Hematopoietic multipotent progenitor cell (in vitro differentiated cells): ENCODE measurements around the gene KCNE1. TPM values are rescaled to one million over a fixed set of nuclear protein-coding genes. Genes with fewer than 3 reads are reported as not detected.
"Not testable (repeated sequence)": the region's sequence is repeated elsewhere in the genome, so short reads cannot be mapped to it uniquely, and the experiment has no call there.

ENCODE experiments used
- DNase-seq, 3 donors: peaks; one replicate each; pipeline ENCODE4 v3.0.0-alpha.2; 2011 to 2015; ENCODE audit warnings: low read depth in 2 of 3, low spot score in 2 of 3
- small RNA-seq: library from RNA; depleted of rRNA; stranded (forward); fragments of <200 nt; gene quantifications from one replicate; pipeline ENCODE3, GENCODE V24; 2012
- total RNA-seq: library from RNA; depleted of rRNA; stranded (reverse); fragments of >200 nt; gene quantifications from one replicate; pipeline ENCODE4 v1.2.3, GENCODE V29; 2012

Gene KCNE1
- total RNA-seq, 1 donor, result 0.27 TPM

GRCh38 chr21:34429710-34430109, 82.3 kb downstream of the KCNE1 start:
- not testable (repeated sequence) for DNase-seq

DNA sequence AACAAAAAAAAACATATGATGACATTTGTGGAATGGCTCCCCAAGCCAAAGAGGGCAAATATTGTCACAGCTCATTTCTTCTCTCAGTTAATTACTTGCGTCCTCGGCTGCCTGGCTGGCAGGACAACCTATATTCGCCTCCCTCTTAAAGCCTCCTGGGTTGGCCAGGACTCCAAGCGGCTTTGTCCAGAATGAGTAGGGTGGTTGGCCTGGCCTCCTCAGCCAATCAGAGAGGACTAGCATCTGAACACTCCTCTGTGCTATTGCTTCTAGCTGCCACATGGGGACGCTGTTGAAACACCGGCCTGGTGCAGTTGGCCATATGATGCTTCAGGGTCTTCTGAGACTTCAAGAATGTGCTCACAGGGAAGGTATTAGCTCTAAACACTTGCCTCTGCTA, 83.6 kb downstream of the KCNE1 start:
- not testable (repeated sequence) for DNase-seq

DNA sequence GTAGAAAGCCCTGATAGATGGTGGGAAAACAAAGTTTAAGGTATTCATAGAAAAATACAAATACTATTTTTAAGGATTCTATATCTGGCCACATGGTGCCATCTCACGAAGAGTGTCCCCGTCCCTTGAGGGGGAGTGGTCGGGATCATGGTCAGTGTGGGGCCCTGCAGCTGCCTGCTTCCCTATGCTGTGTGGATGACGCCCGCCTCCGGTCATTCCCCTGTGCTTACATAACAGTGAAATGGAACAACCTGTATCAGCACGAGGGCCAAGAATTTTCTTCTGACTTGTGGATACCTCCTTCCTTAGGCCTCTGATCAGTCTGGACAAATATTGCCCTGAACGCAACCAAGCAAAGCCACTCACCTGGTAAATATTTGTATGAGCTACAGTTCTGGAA, 84.7 kb downstream of the KCNE1 start:
- DNase-seq, result not testable (repeated sequence)

- not testable (repeated sequence) for DNase-seq
Observed at GRCh38 chr21:34423805-34424204, 88.2 kb downstream of the KCNE1 start, which contains the start of gene SMIM34. SMIM34 (minus strand) TSS chr21:34423951; CDS start chr21:34423839, 112 bp downstream.

- not testable (repeated sequence) for DNase-seq
Observed at GRCh38 chr21:34417448-34418077, 94.4 kb downstream of the KCNE1 start.

DNA sequence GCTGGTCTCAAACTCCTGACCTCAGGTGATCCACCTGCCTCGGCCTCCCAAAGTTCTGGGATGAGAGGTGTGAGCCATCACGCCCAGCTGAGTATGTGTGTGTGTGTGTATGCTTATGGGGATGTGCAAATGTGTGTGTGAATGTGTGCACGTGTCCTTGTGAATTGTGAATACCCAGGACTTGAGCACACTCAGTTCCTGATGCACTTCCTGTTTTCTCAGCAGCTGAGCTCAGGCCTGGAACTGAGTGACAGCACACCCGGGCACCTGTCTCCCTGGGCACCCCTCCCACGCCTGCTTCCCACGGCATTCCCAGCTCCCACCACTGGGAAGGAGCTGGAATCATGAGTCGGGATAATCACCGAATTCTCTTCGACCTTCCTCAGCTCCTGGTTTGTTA, 104.7 kb downstream of the KCNE1 start:
- not testable (repeated sequence) for DNase-seq

DNA sequence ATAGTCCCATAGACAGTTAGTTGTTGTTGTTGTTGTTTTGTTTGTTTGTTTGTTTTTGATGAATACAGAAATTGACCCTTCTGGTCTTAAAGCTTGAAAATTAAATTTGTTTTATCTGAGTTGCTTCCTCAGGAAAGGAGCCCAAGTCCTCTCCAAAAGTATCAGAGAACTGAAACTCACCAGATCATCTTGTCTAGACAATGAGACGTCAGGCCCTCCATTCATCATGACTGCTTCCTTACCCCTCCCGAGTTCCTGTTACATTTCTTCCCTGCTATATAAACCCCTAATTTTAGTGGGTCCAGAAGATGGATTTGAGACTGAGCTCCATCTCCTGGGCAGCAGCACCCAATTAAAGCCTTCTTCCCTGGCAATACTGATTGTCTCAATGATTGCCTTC, 105.3 kb downstream of the KCNE1 start:
- DNase-seq, result not testable (repeated sequence)

DNA sequence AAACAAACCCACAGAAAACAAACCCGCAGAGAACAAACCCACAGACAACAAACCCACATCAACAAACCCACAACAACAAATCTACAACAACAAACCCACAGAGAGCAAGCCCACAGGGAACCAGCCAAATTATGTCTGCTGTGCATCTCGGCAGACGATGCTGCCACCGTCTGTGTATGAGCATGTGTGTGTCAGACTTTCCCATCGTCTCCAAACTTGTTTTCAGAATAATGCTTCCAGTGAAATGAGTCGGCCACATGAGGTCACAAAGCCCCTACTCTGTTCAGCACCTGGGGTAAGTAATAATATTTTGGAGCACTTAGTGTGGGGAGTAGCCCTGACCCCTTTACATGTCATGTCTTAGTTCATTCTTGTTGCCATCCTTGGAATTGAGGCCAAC, 105.9 kb downstream of the KCNE1 start:
- DNase-seq, result not testable (repeated sequence)

DNA sequence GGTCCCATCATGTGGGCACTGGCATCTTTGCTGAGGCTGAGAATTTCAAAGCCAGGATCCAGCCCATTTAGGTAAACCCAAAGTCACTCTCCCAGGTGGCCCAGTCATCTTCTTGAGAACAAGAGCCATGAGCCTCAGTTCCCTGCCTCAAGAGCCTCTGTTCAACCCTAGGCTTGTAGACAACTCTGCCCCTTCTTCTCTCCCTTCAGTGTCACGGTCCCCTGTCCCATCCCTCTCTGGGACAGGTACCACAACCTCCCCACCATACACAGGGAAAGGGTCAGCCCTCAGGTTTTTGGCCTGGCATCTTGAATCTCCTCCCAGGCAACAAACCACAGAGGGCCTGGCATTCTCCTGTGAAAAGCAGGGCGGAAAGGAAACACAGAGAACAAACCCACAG, 106.3 kb downstream of the KCNE1 start:
- not testable (repeated sequence) for DNase-seq

GRCh38 chr21:34404742-34405141, 107.3 kb downstream of the KCNE1 start:
- DNase-seq, result not testable (repeated sequence)

DNA sequence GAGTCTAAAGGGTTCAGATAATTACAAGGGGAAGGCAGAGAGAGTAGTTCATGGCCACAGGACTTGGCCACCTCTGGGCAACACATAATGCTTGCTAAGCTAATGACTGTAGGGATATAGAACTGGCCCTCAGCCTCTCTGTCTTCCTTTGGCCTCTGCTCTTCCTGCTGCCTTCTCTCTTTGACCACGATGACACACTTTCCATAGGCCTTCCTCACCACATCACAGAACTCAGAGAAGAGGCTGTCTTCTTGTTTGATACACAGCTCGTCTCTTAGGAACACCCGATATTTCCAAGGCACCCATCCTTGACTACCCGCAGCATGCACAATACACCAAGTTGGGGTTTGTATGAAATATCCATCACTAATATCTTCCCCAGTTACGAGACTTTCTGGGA, 111.5 kb downstream of the KCNE1 start:
- DNase-seq, result not testable (repeated sequence)

Small RNAs within 50 kb of the gene (small RNA-seq; reads per million reads assigned to genes)
- not detected for gene RF00614

Other genes starting within 250 kb of the KCNE1 start
- gene KCNE2, start 148.2 kb downstream of the KCNE1 start, total RNA-seq, result not detected
- 3.5 TPM for gene SMIM11, start 136.7 kb downstream of the KCNE1 start, total RNA-seq
- gene SMIM34, start 88.3 kb downstream of the KCNE1 start, total RNA-seq, result not detected
- 3.2 TPM for gene RCAN1, start 102.9 kb upstream of the KCNE1 start, total RNA-seq
- gene CLIC6, start 156.8 kb upstream of the KCNE1 start, total RNA-seq, result under 0.01 TPM